Measurements from ENCODE around the gene AKAP8.

AKAP8 gene

DNA sequence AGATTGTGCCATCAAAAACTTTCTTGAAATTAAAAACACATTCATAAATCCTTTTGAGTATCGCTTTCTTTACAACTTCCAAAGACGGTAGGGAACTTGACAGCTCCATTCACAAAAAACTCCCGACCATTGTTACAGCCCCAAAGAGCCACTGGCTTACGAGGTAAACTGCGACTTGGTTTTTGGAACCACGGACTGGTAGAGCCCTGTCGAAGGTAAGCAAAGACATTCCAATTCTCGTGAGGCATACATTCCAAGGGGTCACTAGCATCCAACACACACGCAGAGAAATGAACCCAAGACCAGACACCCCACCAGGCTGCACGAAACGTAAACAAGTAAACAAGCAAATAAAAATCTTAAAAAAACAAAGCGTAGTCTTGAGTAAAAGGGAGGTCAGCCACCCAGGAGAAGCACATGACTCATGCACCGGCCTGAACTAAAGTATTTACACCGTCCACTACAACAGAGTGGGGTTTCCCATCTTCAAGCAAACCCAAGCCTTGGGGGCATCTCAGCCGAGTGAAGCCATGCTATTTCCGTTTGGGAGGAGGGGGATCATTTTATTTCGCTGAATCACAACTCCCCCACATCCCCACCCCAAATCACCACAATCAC is 48.7 kb downstream of the AKAP8 start:
- no peak for DNase-seq

DNA sequence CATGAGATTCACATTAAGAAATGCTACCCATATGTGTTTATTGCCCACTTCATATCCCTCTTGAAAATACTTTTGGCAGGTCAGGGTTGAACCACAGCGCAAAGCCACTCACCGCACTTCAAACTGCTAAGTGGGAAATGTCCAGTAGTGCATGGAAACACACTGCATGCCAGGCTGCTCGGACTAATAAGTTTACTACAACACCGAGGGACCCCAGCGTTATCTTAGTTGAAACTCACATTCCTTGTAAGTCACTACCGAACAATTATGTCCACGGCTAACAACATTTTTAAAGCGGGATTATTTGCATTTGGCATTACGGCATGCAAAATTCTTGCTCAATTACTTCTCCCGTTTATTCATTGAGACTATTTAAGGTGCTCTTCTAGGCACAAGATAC is 51.3 kb downstream of the AKAP8 start:
- no peak for DNase-seq

DNA sequence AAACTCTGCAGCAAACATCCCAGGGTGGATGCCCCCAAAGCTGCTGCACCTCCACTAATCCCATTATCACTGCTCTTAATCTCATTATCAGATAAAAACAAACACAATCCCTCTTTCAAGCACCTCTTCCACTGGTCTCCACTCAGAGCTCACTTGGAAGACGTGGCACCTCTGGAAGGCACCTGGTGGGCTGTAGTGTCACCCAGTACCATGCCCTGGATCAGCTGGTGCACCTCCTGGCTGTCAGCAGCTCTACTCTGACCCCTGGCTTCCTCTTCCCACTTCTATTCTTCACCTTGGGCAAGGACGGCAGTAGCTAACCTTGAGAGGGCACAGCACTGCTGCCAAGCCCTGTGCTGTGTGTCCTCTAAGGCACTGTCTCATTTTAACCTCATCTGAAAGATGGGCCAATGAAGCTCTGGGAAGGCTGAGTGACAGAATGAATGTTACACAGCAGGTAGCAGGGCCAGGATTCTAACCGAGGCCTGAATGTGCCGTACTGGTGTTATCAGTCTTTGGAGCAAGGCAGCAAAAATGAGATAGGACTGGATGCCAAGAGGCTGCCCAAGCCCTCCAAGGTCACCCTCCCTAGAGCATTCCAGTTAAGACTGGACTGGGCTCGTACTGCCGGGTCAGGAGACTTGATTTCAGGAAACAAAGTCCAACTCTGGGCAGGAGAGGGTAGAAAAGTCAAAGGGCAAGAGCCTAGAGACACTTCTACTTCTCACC is 54.6 kb downstream of the AKAP8 start:
- no peak for DNase-seq

DNA sequence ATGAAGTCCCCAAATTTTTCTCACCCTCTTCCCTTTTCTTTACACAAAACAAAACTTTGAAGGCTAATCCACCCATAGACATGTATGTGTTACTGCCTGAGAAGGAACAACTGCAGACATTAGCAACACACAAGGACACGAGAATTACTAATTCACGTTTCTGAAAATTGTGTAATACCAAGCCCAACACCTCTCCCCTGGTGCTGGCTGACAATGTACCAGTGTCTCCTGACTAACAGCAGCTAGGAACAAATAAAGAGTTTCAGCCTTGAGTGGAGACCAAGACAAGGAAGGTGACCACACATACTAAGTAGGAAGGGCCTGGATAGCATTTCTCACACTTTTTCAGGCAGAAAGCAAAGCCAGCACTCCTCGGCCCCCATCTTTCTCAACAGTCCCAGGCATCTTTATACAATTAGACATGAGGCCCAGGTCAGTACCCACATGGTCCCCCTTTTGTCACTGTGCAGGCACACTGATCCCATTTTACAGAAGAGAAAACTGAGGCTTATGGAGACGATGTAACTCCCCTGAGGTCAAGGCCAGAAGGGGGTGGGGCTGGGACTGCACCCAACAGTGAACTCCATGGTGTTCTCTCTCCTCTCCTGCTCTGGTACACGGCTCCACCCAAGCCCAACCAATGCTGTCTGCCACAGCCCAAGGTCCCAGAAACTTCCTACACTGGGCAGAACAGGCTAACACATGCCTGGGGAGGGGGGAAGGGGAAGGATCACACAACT is 55.9 kb downstream of the AKAP8 start:
- no peak for DNase-seq

DNA sequence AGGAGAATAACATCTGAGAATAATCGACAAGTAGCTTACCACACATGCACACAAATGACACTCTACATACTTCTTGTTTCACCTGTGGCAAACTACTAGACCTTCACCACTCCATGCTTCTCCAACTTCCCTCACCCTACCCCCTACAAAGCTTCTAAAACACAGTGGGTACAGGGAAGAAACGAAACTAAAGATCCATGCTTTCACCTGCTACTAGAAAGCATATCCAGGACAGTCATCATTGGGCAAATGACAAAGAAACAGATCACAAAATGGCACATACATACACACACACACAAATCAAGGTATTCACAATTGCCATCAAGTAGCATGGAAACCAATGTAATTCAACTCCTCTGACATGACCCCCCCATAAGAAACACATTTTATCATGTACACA is 57.8 kb downstream of the AKAP8 start:
- no peak for DNase-seq

DNA sequence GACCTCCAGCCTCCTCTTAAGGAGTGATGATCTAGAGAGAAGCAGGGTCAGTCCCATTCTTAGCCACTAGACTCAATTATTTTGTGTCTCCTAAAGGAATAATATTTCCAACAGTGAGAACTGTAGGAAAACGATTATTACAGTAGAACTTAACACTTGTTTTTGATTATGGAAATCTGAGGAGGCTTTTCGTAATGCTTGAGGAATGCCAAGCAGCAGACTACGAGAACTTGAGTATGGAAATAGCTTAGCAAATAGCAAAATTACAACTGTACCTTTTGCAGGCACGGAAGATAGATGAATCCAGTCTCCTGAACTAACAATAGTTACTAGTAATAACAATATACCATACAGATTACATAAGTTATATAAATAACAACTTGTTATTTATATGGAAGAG is 59.5 kb downstream of the AKAP8 start:
- no peak for DNase-seq

DNA sequence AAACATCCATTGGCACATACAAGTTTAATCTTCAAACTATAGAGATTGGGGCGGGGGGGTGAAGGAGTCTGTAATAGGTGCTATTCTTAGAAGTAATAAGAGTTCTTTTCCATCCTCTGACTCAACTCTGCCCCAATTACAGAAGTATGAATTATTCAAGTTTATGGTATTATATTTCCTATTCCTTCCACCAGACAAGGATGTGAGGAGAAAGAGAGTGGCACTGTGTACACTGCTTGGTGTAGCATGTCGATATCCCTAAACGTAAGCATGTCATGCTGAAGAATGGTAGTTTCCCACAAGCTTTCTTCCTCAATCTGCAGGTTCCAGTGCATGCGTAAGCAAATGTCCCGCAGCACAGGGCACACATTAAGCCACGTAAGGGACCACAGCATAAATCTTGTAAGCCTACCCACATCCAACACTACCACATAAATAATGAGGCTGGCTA is 61.3 kb downstream of the AKAP8 start:
- no peak for DNase-seq

DNA sequence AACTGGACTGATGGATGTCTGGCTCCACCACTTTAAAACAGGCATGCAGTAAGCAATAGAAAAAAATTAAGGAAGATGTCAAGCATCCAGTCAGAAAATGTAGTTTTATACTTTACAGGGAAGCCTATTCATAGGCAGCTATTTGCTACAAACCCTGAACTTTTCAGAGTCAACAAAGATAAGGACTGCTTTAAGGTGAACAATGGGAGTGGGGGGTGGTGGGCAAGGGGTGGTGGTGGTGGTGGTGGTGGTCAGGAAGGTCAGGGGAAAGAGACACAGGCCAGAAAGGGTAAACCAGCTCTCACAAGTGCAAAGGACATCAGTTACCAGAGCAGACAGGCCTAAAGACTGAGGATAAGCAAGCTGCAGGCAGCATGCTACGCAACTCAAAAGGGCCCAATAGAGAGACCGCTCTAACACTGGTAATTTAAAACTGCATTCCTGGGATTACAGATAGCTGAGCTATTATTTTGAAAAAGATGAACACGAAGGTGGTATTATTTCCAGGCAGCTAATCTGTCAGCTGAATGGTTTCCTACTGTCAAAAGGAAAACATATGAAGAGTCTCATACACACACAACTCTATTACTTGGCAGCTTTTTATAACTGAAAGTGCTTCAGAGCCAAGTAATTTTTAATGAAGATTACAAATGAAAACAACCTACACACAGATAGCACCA is 62.1 kb downstream of the AKAP8 start:
- DNase-seq: no peak

DNA sequence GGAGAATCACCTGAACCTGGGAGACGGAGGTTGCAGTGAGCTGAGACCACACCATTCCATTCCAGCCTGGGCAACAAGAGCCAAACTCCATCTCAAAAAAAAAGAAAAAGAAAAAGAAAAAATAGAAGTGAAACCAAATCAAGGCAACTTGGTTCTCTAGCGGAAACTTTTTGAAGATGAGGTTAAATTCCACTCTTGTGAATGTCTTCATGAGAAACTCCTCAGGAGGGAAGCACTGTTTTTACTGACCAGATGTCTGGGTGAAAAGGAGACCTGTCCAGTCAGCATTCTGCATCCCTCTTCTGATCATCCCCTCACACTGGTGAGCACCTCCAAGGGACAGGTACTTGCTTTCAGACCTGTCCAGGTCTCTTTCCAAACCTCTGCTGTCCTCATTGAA is 63.1 kb downstream of the AKAP8 start:
- no peak for DNase-seq

DNA sequence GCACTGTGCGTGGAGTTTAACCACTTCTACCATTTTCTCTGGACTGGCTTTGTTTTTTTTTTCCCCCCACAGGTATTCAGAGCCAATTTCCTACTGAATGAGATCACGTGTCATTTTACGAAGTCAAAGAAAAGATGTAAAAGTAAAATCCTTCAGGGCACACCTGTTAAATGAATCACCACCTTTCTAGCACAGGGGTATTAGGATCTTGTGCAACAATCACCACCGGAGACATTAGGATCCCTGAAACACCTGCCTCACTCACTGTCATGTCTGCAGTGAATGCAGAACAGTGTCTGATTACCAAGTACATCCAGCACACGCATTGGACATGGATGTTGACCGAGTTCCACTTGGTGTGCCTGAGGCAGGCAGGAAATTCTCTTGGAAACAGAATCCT is 64.5 kb downstream of the AKAP8 start:
- peak; percentile 89 for DNase-seq

DNA sequence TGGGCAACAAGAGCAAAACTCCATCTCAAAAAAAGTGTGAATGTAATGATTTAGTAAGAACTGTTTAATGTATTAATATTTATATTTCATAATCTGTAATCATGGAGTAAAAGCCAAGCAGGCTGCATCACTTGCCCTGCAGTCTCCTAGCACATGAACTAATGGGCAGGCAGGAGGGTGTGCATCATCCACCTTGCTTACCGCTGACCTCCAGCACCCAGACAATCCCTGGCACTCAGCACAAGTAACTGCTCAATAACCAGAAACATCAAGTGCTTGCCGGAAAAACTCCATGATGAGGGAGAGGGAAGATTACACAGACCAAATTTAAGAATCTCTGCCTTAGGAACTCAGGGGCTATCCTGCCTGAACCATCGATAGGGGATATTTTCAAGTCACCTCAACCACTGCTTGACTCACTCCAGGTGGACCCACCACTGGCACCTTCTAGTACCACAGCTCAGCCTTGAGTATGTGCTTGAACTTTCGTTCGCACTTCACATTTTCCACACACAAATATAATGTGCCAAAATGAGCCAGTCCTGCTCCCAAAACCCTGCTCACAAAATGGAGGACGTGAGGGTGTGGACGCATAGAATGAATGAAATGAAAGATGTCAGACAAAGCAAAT is 65.8 kb downstream of the AKAP8 start:
- DNase-seq: no peak

DNA sequence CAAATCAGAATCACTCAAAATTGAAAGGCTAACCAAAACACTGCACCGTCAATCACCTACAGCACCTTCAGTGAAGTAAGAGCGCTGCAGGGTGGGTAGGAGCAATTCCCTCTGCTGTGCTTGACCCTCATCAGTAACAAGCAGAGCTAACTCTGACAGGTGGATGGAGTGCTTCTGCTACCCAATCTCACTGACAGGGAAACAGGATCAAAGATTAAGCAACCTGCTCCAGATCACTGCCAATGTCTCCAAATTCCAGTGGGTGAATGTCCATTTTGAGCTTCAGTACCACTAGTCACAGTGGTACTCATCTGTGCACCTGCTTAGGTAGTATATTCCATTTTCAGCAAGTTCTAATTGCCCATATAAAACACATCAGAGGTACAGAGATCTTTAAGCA is 72.4 kb downstream of the AKAP8 start:
- DNase-seq: no peak

DNA sequence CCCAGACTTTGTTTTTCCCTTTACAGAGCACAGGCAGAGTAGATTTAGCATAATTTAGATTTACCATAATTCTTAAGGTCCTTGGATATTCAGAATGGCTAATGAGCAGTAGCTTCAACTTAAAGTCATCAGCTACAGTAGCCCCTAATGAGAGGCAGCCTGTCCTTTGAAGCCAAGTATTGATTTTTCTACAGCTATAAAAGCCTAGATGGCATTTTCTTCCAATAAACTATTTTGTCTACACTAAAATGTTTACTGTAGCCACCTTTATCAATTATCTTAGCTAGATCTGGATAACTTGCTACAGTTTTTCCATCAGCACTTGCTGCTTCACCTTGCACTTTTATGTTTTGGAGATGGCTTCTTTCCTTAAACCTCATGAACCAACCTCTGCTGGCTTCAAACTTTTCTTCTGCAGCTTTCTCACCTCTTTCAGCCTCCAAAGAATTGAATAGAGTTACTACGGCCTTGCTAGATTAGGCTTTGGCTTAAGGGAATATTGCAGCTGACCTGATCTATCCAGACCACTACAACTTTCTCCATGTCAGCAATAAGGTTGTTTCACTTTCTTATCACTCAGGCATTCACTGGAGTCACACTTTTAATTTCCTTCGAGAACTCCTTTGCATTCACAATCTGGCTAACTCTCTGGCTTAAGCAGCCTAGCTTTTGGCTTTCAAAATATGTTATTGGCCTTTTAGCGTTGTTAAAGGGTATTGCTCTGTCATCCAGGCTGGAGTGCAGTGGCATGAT is 73.8 kb downstream of the AKAP8 start:
- DNase-seq: no peak

DNA sequence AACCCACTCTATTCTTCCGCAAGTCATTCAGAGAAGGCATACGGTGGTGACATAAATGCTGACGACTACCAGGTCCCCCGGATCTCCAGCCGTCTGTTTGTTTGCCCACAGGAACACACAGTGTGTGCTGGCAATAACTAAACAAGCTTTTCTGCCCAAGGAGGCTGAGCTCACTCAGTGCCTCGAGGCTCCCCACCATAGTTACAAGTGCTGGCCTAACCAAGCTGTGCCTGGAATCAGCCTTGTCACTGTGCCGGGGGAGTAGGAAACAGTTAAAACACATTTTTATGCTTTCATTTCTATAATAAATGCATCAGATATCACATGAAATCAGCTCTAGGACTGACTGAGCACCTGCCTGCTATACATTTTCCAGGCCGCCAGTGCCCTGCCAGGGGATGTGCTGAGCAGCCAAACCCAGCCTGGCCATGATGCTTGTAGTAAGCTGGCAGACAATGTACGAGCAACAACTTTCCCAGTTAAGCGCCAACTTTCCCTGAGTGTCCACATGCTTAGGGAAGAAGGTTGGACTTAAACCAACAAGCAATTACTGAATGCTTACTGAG is 75.4 kb downstream of the AKAP8 start:
- DNase-seq: no peak

Measured in NCI-H2029 (cell line).